Right renal pelvis (tissue), 4 donors: Measurements from ENCODE around the gene ATAD3A. TPM values are rescaled to one million over a fixed set of nuclear protein-coding genes. Genes with fewer than 3 reads are reported as not detected.
"Not testable (repeated sequence)": the region's sequence is repeated elsewhere in the genome, so short reads cannot be mapped to it uniquely, and the experiment has no call there.

ENCODE experiments used
- DNase-seq, 4 donors: peaks; one replicate each; pipeline ENCODE4 v3.0.0-alpha.2; 2013; ENCODE audit warnings: low read depth in 4 of 4, low spot score in 3 of 4, missing footprints in 1 of 4
- polyA plus RNA-seq, 4 donors: library from polyadenylated mRNA; unstranded; fragments of 120-200 nt; gene quantifications; one replicate each; pipeline ENCODE4 v1.2.1, GENCODE V29; 2013; ENCODE audit not compliant: insufficient read length in 4 of 4

The ATAD3A gene
- polyA plus RNA-seq, 4 donors: 20.2 to 25.6 (median 21.4) TPM

DNA sequence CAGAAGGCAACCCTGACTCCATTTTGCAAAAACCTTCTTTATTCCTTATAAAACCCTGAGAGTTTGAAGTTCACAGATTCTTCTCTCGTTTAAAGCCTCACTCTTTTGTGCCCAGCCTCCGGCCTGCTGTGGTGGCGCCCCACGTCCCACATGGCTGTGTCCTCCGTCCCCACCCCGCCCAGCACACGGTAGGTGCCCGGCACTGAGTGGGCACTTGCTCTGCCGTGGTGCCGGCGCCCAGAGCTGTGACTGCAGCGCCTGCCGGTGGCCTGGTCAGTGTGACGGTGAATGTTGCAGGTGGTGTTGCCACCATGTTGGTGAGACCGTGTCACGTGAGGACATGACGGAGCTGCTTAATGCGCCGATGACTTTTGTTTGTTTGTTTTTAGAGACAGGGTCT lies 9.4 kb downstream of the ATAD3A start:
- DNase-seq: no peak

DNA sequence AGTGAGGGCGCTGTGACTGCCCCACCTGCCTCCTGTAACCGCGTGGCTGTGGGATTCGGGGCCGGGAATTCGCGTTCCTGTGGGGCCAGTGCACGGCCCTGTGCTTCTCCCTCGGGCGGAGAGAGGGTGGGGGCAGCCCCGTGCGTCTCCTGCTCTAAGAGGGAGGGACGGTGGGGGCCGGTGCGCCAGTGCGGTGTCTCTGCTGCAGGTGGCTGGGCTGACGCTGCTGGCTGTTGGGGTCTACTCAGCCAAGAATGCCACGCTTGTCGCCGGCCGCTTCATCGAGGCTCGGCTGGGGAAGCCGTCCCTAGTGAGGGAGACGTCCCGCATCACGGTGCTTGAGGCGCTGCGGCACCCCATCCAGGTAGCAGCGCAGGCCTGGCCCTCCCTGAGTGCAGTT lies 10.6 kb downstream of the ATAD3A start:
- not testable (repeated sequence) for DNase-seq

DNA sequence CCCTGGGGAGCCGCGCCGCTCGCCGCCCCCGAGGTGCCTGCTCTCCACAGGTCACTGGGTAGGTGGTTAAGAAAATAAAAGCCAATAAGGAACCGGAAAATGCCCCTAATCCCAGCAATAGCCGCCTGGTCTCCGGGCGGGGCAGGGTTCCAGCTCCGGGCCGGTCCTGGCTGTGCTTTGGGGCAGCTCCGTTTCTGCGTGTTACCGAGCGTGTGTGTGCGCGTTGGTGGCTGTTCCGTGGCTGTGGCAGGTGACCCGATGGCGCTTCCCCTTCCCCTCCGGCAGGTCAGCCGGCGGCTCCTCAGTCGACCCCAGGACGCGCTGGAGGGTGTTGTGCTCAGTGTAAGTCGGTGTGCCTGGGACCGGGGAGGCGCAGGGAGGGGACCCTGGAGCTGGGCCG lies 11.3 kb downstream of the ATAD3A start:
- not testable (repeated sequence) for DNase-seq

DNA sequence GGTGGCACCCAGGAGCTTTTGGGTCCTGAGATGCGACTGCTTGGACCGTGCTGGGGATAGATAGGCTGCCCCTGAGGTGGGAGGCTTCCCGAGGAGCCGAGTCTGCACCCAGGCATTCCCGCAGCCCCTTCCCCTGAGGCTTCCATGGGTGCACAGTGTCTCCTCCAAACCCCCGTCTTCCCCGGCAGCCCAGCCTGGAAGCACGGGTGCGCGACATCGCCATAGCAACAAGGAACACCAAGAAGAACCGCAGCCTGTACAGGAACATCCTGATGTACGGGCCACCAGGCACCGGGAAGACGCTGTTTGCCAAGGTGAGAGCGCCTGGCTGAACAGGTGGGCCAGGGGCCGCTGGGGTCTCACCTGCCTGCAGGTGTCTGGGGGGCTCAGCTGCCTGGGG lies 11.7 kb downstream of the ATAD3A start:
- not testable (repeated sequence) for DNase-seq

DNA sequence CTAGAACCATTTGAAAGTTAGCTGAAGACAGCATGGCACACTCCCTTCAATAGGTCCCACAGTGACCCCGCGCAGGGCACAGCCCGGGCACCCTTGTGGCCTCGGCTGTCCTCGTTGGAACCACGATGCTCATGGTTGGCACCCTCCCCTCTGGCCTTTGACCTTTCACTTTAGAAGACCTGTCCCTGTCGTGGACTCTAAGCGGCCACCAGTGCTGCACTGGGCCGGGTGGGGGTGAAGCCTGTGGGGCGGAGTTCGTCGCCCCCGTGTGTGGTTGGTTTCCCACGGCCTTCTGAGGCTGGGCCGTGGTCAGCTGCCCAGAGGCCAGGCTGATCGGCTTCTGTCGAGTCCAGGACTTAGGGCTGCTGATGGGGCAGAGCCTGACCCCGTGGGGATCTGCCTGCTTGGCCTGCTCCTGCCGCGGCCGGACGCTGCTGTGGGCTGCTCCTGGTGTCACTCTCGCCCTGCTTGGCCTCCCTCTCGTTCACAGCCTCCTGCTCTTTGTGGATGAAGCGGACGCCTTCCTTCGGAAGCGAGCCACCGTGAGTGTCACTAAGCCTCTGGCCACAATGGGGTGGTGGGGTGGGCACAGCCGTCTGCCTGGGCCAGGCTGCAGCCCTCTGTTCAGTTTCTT lies 12.9 kb downstream of the ATAD3A start:
- DNase-seq: not testable (repeated sequence)

DNA sequence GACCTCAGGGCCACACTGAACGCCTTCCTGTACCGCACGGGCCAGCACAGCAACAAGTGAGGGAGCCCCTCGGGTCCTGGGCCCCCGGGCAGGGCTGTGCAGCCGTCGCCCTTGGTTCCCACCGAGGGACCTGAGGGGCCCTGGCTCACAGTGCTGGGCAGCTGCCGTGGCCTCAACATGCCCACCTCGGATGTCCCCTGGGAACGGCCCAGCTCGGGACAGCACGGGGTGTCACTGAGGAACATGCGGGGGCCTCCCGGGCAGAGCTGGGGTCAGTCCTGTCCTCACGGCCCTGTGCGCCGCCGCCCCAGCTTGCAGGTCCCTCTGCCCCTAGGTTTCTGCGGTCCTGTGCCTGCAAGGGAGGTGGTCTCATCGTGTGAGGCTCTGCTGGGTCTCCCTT lies 14.5 kb downstream of the ATAD3A start:
- not testable (repeated sequence) for DNase-seq

DNA sequence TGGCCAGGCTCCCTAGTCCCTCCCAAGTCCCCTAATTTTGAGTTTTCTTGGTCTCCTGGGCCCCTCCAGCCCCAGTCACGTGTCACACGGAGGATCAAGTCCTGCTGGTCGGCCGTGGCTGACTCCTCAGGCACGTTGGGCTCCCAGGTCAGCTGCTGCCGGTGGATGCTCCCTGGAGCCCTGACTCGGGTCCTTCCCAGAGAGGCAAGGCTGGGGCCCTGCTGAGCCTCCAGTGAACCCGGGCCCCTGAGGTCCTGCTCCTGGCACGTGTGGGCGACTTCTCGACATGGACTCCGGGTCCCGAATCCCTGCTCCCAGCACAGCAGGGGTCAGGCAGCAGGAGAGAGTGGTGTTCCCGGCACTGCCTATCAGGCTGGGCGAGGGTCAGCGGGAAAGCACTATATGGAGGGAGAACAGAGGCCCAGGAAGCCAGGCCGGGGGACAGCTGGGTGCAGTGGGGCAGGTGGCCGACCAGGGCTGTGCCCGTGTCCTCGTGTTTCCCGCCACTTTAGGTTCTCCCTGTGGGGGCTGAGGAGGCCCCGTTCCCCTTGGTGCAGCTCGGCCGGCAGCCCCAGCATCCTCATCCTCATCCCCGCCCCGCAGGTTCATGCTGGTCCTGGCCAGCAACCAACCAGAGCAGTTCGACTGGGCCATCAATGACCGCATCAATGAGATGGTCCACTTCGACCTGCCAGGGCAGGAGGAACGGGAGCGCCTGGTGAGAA lies 15.3 kb downstream of the ATAD3A start:
- no peak for DNase-seq

DNA sequence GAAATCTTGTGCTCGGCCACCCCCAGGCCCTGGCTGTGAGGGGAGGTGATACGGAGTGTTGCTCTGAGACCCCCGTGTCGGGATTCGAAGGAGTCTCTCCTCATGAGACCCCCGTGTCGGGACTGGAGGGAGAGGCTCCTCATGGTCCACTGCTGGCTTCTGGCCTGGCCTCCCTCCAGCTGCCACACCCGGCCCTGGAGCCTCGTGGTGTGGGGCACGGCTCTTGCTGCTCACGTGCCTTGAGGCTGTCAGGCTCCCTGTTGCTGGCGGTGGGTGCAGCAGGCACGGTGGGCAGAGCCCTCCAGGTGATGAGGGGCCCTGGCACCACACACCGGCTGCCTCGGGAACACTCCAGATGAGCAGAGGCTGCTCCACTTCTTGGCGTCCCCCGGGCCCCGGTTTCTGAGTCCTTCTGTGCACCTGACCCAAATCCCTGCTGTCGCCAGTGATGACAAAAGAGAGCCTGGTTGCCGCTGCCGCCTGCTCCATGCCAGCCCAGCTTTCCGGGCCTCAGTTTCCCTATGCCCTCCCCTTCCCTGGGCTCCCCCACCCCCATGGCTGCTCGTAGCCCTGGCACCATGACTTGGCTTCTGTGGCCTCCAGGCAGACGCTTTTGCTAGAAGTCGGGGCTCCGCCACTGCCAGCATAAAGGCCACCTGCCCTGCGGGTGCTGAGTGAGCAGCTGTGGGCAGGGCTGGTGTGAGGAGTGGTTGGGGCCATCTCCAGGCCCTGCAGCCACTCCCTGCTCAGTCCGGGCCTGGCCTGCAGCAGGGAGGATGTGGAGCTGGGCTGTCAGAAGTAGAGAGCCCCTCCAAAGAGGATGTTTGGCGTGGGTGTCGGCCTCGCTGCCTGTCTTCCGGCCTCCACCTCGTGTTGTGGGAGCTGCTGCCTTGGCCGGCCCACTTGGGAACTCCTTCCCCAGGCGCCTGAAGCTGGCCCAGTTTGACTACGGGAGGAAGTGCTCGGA lies 16.6 kb downstream of the ATAD3A start:
- no peak for DNase-seq

DNA sequence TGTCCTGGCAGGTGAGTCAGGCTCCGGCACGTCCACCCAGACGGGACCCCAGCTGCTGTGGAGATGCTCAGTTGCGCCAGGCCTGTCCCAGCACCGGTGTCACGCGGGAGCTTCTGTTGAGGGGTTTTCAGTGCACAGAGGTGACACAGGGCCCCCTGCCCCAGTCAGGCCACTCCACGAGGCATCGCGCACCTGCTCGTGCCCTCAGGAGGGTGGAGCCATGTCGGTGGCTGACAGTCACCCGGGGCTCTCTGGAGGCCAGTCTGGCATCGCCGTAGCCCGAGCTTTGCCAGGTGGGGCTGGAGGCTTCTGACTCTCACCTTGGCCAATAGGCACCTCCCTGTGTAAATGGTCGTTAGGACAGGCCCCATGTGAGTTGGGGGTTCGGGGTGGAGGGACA lies 17.4 kb downstream of the ATAD3A start:
- no peak for DNase-seq

DNA sequence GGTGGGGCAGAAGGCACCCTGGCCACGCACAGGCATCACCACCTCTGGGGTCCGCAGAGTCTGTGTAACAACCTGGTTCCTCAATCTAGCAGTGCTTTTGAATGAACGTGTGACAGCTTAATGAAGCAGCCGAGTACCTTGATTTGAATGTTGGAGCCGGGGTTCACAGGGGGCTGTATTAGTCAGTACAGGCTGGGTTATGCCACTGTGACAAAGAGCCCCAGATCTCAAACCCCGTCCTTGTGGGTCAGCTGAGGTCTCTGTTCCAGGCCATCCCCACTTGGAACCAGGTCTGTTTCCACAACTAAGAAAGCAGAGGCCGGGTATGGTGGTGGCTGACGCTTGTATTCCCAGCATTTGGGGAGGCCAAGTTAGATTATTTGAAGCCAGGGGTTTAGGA lies 18.0 kb downstream of the ATAD3A start:
- DNase-seq: no peak

DNA sequence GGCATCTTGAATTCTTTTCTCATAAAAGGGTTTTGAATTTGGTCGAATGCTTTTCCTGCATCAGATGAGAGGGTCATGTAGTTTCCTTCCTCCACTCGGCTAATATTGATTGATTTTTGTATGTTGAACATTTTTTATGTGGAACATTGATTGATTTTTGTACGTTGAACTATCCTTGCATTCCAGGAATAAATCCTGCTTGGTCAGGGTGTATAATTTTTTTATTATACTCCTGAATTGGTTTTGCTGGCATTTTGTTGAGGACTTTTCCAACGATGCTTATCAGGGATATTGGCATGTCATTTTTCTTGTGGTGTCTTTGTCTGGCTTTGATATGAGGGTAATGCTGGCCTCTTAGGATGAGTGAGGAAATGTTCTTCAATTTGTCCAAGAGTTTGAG lies 20.0 kb downstream of the ATAD3A start:
- no peak for DNase-seq

DNA sequence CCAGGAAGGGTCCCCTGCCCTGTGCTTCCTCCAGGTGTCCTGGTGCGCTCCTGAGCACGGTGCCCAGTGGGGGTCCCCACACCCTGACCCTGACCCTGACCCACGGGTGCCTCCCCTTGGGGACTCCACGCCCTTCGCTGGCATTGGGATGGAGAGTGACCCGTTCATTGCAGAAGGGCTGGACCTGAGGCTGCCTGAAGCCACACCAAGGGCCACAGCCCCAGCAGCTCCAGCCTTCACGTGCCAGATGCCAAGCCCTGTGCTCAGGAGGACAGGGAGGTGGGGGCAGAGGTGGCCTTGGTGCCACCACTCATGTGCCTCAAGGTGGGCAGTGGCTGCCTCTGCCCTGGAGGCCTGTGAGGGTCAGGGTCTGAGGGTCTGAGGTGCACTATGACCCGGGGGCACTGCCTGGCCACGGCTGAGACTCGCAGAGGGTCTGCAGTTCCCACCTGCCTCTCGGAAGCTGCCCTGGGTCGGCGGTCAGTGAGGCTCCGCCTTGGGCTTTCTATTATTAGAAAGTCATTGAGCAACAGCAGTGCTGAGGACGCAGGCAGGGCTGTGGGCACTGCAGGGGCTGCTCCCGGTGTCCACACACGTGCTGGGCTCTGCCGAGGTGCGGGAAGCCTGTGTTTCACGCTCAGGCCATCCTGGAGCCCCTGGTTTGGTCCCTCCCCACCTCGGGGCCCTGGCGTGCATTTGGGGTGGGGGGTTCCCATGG lies 21.4 kb downstream of the ATAD3A start:
- not testable (repeated sequence) for DNase-seq

DNA sequence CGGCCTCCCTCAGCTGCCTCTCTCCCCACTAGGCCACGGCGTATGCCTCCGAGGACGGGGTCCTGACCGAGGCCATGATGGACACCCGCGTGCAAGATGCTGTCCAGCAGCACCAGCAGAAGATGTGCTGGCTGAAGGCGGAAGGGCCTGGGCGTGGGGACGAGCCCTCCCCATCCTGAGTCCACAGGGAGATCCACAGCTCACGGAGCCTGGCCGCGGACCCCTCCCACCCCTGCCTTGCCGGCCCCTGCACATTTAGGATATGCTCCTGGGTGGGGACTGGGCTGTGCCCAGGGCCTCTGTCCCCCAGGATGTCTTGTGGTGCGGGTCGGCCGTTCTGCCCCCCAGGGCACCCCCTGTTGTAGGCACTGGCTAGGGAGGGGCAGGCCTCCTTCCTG lies 21.9 kb downstream of the ATAD3A start:
- DNase-seq: not testable (repeated sequence)

DNA sequence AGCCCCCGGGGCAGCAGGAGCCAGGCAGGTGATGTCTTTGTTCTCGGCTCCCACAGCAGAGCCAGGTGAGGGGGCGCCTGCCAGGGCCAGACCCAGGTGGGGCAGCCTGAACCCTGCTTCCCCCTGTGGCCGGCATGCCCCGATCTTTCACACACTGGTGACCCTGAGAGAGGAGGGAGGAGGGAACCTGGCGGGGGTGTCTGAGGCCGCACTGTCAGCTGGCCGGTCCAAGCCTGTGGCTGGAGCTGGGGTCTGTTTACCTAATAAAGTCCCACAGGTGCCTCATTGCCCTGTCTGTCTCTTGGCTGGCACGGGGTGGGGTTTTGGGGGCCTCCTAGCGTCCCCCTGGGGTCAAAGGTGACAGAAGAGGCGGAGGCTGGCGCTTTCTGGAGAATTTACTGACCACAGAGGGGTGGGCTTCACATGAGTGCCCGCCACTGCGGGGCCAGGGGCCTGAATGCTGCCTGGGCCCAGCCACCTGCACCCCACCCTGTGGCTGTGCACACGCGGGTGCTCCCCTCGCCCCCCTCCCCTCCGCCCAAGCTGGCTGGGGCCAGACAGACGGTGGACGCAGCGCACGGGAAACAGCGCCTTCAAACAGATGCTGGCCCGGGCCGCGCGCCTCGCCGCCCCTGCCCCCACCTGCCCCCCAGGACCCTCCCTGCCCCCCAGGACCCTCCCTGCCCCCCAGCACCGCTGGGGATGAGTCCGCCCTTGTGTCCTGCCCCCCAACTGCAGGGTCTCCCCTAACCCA lies 22.6 kb downstream of the ATAD3A start:
- no peak for DNase-seq

DNA sequence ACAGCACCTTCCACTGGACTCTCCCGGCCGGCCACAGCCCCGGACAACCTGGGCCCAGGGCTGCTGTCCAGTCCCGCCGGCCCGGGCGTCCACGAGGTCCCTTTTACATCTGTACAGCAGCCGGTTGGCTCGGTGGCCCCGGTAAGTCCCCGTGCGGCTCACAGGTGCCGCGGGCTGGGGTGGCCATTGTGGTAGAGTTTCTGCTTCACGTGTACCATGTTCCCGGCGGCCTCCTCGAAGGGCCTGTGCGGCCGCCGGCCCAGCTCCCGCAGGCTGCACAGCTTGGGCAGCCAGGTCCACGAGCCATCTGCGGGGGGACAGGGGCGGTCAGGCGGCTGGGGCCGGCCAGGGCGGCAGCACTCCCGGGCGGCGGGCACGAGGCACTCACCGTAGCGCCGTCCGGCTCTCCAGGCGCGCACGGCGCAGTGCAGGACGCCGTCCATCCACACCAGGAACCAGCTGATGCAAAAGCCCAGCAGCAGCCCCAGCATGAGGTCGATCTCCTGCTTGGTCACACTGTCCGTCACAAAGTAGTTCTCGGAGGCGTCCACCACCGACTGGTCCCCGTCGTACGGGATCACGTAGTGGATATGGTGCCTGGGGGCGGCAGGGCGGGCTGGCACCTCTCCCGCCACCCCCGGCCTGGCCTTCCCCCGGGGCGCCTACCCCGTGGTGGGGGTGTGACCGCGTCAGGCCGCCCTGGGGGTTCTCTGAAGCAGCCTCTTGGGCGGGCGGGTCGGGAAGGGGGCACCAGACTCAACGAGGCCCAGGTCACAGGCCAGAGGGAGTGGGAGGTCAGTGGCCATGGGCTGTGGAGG lies 23.4 kb downstream of the ATAD3A start:
- no peak for DNase-seq

DNA sequence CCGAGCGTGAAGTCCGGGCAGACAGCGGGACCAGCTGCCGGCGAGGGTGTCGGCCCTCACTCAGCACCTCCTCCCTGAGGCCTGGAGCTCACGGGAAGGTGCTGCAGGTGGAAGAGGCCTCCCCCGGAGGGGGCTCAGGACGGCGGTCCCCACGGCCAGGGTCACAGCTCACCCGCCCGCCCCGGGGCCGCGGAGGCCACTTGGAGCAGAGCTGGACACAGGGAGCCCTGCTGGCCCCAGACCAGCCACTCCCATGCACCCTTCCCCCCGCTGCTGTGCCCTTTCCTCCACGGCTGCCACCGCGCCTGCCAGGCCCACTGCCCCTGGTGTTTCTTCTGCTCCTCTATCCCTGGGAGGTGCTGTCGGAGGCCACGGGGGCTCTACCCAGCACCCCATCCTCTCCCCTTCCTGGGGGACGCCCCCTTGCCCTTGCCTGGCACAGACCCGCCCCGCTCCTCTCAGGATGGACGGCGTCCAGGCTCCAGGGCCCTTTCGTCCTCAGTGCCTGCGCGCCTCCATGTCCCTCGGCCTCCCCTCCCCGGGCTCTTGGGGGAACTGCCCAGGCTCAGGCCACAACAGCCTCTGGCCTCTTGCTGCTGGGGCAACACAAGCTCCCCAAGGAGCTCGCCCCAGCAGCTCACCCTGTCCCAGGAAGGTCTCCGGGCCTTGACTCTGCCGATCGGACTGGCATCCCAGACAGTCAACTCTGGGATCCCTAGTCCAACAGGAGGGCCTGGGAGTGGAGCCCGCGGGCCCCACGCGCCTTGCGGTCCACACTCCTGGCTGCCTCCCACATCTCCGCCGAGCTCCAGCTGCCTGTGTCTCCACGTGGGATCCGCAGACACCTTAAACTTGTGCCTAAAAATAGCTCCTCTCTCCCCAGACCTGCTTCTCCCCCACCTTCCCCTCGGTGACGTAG lies 24.3 kb downstream of the ATAD3A start:
- DNase-seq: no peak

DNA sequence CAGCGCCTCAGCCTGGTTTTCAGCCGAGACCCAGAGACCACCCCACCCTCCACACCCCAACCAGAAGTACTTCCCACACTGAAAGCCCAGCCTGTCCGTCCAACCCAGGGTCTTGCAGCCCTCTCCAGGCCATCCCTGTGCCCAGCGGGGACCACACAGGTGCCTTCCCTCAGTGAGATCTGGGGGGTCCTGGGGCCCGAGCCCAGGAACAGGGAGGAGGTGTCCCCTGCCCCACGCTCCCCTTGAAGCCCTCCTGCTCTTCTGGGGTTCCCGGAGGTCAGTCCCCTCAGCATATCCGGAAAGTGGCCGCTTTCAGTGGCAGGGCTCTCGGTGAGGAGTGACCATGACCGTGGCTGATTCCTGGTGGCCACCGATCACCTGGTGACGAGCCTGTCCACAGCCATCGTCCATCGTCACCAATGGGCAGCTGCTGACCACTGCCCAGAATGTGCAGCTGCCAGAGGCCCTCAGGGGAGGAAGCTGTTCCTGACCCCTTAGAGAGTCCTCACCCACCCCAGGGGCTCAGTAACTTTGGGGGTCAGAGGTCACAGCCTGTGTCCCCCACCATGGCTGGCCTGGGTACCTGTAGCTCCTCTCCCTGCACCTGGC lies 25.1 kb downstream of the ATAD3A start:
- DNase-seq: no peak
